Smooth muscle cell (in vitro differentiated cells): ENCODE results near the gene SRSF7. TPM values are rescaled to one million over a fixed set of nuclear protein-coding genes. Genes with fewer than 3 reads are reported as not detected.

ENCODE experiments used
- DNase-seq: peaks from one replicate; lab custom pipeline; 2025; ENCODE audit not compliant: unreplicated experiment; lab: John Stamatoyannopoulos, UW
- H2AFZ ChIP-seq: fragments of 200-600 bp; sonication (generic); 2 replicates; pipeline ENCODE4 v1.6.0; 2016; ENCODE audit warnings: antibody characterized with exemption, low read depth, mild to moderate bottlenecking
- H3F3A ChIP-seq: fragments of 200-600 bp; sonication (generic); 2 replicates; pipeline ENCODE4 v1.6.0; 2017; ENCODE audit warnings: antibody characterized with exemption, low read depth
- H3K27ac ChIP-seq: fragments of 200-600 bp; sonication (generic); 2 replicates; pipeline ENCODE4 v1.5.1; 2016; ENCODE audit warnings: low read depth, mild to moderate bottlenecking
- H3K27me3 ChIP-seq: fragments of 200-600 bp; sonication (generic); 2 replicates; pipeline ENCODE4 v1.6.1; 2016; ENCODE audit warnings: low read depth, mild to moderate bottlenecking
- H3K36me3 ChIP-seq: fragments of 200-600 bp; sonication (generic); 2 replicates; pipeline ENCODE4 v1.5.1; 2016; ENCODE audit warnings: low read depth
- H3K4me1 ChIP-seq: fragments of 200-600 bp; sonication (generic); 2 replicates; pipeline ENCODE4 v1.5.1; 2016; ENCODE audit warnings: low read depth
- H3K4me2 ChIP-seq: fragments of 200-600 bp; sonication (generic); 2 replicates; pipeline ENCODE4 v1.6.0; 2016; ENCODE audit warnings: mild to moderate bottlenecking
- H3K4me3 ChIP-seq: fragments of 200-600 bp; sonication (generic); 2 replicates; pipeline ENCODE4 v1.5.1; 2016; ENCODE audit warnings: mild to moderate bottlenecking
- H3K79me2 ChIP-seq: fragments of 200-600 bp; sonication (generic); 2 replicates; pipeline ENCODE4 v1.6.0; 2016; ENCODE audit warnings: low read depth, mild to moderate bottlenecking
- H3K9ac ChIP-seq: fragments of 200-600 bp; sonication (generic); 2 replicates; pipeline ENCODE4 v1.6.0; 2016; ENCODE audit warnings: low read depth
- H3K9me3 ChIP-seq: fragments of 200-600 bp; sonication (generic); replicated peaks from 2 replicates; pipeline ENCODE4 v1.5.1; 2016; ENCODE audit warnings: low read depth
- H4K20me1 ChIP-seq: fragments of 200-600 bp; sonication (generic); 2 replicates; pipeline ENCODE4 v1.6.0; 2016; ENCODE audit warnings: low read depth
- WGBS: methylation state at CpG from one replicate; pipeline ENCODE4 v1.1.7; 2016; ENCODE audit warnings: low lambda C conversion rate; 5-methylcytosine and 5-hydroxymethylcytosine counted together
- polyA plus RNA-seq: library from polyadenylated mRNA; unstranded; fragments of >200 nt; fragmentation: Nextera tagmentation; extraction: Ambion mirVana; gene quantifications from 2 replicates; pipeline ENCODE4 v1.2.1, GENCODE V29; 2016
- total RNA-seq: library from RNA; depleted of rRNA; stranded (reverse); fragments of >200 nt; gene quantifications from 2 replicates; pipeline ENCODE4 v1.2.3, GENCODE V29; 2014
- TF ChIP-seq, protein P1 (sequence below): fragments of 200-600 bp; sonication (generic); IDR thresholded peaks from 2 replicates; pipeline ENCODE4 v1.5.1; 2017; ENCODE audit warnings: borderline replicate concordance, mild to moderate bottlenecking, antibody characterized with exemption; ENCODE audit not compliant: insufficient read depth, poor library complexity, severe bottlenecking

Gene SRSF7
- total and polyA plus RNA-seq, 2 experiments from 2014 or later = 92.5 to 102 TPM

DNA sequence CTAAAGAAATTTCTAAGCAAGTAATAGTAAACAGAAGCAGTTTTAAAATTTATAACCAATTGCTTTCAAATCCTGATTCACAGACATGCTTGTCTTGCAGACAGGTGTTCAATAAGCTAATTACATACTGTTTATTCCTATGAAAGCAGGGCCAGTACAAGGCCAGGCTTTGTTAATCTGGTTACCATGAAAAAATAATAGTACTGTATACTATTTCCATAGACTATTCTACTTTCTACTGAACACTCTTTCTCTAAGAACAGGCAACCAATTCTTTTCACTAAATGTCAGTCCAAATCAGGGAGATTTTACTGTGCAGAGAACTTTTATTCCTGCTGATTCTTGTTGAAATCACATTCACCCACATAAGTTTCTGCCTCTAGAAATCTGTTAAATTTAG is 2.9 kb upstream of the SRSF7 start:
- H2AFZ ChIP-seq = no peak overlapping the region
- H3K9ac ChIP-seq = no peak overlapping the region
- TF ChIP-seq, protein P1, sequence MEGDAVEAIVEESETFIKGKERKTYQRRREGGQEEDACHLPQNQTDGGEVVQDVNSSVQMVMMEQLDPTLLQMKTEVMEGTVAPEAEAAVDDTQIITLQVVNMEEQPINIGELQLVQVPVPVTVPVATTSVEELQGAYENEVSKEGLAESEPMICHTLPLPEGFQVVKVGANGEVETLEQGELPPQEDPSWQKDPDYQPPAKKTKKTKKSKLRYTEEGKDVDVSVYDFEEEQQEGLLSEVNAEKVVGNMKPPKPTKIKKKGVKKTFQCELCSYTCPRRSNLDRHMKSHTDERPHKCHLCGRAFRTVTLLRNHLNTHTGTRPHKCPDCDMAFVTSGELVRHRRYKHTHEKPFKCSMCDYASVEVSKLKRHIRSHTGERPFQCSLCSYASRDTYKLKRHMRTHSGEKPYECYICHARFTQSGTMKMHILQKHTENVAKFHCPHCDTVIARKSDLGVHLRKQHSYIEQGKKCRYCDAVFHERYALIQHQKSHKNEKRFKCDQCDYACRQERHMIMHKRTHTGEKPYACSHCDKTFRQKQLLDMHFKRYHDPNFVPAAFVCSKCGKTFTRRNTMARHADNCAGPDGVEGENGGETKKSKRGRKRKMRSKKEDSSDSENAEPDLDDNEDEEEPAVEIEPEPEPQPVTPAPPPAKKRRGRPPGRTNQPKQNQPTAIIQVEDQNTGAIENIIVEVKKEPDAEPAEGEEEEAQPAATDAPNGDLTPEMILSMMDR = no peak
- H3K36me3 ChIP-seq = no peaks in the 10 kb centered on the region
- no peaks in the 10 kb centered on the region for H3K27me3 ChIP-seq
- no peak overlapping the region for H3K27ac ChIP-seq
- H3F3A ChIP-seq = no peaks in the 10 kb centered on the region
- H3K4me3 ChIP-seq = no peak overlapping the region
- H3K79me2 ChIP-seq = peaks cover 19% of the 10 kb centered on the region
- no peak for DNase-seq
- H4K20me1 ChIP-seq = peaks cover 16% of the 10 kb centered on the region
- no peak overlapping the region for H3K4me2 ChIP-seq
- peaks cover 20% of the 10 kb centered on the region for H3K4me1 ChIP-seq
- H3K9me3 ChIP-seq = no peaks in the 10 kb centered on the region

DNA sequence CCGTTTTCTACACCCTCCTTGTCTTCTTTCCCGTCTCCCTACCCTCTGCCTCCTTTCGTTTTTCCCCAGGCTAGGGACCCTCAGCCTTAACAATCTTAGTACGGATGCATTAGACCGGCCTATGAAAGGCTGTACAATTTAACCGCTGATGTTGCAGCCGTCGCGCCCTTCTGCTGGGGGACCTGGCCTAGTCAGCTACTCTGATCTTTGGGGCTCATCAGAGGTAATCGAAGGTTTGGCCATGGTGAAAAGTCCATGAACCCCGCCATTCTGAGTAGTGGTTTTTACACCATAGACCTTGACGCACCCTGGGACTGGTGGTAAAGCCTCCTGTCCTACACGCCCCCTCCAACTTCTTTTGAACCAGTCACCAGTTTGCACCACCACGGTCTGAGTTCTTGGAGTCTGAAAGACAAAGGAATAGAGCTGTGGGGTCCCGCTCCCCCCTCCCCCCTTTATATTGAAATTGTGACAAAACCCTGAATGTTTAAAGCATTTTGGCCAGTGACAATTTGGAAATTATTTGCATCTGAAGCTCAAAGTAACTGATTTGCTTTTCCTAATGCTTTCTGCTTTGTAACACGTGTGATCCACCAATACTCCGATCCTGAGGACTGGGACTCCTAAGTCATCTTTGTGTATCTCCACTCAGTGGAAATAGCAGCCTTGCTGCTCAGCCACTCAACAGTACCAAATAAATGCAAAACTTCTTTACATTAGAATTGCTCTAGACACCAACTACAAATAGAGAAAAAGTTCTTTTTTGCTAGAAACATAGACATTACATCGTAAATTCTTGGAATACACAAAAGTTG is 642 bp upstream of the SRSF7 start:
- Histone ChIP-seq H4K20me1 (peaks cover 39% of the 10 kb centered on the region), H3F3A (peaks cover 17% of the 10 kb centered on the region), H3K4me1 (peaks cover 36% of the 10 kb centered on the region), H3K4me2 (peak overlapping the region; percentile 89), H3K9ac (peak overlapping the region; percentile 96), H3K27me3 (no peaks in the 10 kb centered on the region), H2AFZ (peak overlapping the region; percentile 93), H3K36me3 (peaks cover 18% of the 10 kb centered on the region), H3K27ac (peak overlapping the region; percentile 97), H3K79me2 (peaks cover 42% of the 10 kb centered on the region), H3K9me3 (no peaks in the 10 kb centered on the region), H3K4me3 (peak overlapping the region; percentile 100)
- DNase-seq = no peak
- WGBS = 12% methylated on average over 18 of the region's 18 CpGs
- TF ChIP-seq, protein P1 = no peak

DNA sequence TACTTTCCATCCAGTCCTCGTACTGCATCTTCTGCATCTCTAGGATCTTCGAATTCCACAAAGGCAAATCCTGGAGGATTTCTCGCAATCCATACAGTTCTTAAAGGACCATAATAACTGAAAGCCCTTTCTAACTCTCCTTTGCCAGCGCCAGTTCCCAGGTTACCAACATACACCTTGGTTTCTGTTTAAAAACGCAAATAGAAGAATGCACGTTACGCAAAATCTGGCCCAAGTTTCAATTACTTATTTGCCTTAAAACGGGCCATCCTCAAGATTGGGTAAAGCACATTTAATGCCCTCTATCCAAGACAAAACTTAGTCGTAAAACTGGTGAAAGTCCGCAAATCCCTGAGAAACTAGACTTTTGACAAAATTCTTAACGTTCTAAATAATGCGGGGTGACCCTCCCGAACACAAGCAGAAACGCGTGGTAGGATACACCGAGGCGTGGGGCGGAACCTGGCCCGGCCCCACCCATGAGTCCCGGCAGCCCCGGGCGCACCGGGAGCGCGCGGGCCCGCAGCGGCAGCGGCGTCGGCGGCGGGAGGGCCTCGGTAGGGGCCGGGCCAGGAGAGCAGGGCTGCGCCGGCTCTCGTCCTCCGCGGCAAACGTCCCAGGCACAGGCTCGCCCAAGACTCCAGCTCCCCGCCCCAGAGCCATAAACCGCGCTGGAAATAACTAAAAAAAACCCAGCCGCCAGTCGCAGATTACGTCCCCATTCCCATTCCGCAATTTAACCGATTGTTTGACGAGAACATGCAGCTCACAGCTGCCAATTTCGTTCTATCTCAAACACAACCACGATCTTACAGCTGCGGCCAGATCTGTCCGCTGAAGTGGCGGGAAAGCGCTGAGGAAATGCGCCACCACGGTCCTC is 910 bp downstream of the SRSF7 start:
- peaks cover 33% of the 10 kb centered on the region for H3K36me3 ChIP-seq
- under 1% methylated on average over 51 of the region's 59 CpGs for WGBS
- H3K9ac ChIP-seq = peak overlapping the region; percentile 95
- H3K4me2 ChIP-seq = peak overlapping the region; percentile 98
- no peaks in the 10 kb centered on the region for H3K27me3 ChIP-seq
- DNase-seq = no peak
- H3K4me1 ChIP-seq = peaks cover 36% of the 10 kb centered on the region
- peaks cover 28% of the 10 kb centered on the region for H3F3A ChIP-seq
- peaks cover 54% of the 10 kb centered on the region for H4K20me1 ChIP-seq
- no peak overlapping the region for H2AFZ ChIP-seq
- peak overlapping the region; percentile 100 for H3K4me3 ChIP-seq
- H3K9me3 ChIP-seq = no peaks in the 10 kb centered on the region
- peak overlapping the region; percentile 97 for H3K27ac ChIP-seq
- TF ChIP-seq, protein P1 = no peak
- H3K79me2 ChIP-seq = peaks cover 54% of the 10 kb centered on the region
